Measurements from ENCODE around the gene LSAMP.

DNA sequence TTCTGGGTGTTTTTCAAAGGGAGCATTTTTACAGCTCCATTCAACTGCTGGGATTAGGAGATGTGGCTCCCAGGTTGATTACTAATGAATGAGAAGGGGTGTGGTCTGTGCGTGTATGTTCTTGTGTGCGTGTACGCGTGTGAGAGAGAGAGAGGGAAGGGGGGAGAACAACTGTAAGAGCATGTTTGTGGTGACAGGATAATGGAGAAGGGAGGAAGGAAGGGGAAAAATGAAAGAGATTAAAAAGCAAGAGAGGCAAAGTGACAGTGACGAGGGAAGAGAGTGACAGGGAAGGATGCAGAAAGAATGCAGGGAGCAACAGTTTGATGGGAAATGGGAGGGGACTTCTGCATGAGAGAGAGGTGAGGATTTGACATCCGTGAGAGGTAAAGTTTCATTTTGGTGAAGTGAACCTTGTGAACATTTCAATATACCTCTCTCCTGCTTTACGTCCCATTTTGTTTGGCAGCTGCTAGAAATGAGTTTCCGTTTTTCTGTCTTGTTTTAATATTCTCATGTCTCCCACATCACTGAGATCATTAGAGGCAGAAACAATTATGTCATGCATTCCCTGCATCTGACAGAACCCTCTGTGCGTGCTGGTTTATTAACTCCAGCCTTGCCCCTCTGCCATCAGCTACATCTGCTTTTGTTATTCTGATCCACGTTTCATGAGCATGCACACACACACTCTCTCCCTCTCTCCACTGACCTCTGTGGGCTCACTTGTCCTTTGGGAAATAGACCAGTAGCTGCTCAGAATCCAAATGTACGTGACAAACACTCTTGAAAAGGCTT, 660.3 kb downstream of the LSAMP start:
- TF ChIP-seq TEAD4 (CRISPR knock-in tag; IDR thresholded peaks at IDR 0.05) (no peak), ZNF671 (CRISPR knock-in tag; IDR thresholded peaks at IDR 0.05) (no peak), ETV6 (CRISPR knock-in tag; IDR thresholded peaks at IDR 0.05) (no peak), NR3C1 (CRISPR knock-in tag; conservative IDR thresholded peaks at IDR 0.05; ENCODE audit: low read depth) (no peak), FOXJ3 (CRISPR knock-in tag; IDR thresholded peaks at IDR 0.05; ENCODE audit: borderline replicate concordance) (no peak)
- TF ChIP-seq, protein P1, sequence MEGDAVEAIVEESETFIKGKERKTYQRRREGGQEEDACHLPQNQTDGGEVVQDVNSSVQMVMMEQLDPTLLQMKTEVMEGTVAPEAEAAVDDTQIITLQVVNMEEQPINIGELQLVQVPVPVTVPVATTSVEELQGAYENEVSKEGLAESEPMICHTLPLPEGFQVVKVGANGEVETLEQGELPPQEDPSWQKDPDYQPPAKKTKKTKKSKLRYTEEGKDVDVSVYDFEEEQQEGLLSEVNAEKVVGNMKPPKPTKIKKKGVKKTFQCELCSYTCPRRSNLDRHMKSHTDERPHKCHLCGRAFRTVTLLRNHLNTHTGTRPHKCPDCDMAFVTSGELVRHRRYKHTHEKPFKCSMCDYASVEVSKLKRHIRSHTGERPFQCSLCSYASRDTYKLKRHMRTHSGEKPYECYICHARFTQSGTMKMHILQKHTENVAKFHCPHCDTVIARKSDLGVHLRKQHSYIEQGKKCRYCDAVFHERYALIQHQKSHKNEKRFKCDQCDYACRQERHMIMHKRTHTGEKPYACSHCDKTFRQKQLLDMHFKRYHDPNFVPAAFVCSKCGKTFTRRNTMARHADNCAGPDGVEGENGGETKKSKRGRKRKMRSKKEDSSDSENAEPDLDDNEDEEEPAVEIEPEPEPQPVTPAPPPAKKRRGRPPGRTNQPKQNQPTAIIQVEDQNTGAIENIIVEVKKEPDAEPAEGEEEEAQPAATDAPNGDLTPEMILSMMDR (IDR thresholded peaks at IDR 0.05) = peak; percentile 18; the same call in 1 of the 2 replicates
- TF ChIP-seq, protein P2, sequence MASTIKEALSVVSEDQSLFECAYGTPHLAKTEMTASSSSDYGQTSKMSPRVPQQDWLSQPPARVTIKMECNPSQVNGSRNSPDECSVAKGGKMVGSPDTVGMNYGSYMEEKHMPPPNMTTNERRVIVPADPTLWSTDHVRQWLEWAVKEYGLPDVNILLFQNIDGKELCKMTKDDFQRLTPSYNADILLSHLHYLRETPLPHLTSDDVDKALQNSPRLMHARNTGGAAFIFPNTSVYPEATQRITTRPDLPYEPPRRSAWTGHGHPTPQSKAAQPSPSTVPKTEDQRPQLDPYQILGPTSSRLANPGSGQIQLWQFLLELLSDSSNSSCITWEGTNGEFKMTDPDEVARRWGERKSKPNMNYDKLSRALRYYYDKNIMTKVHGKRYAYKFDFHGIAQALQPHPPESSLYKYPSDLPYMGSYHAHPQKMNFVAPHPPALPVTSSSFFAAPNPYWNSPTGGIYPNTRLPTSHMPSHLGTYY (CRISPR knock-in tag; IDR thresholded peaks at IDR 0.05) = no peak
- TF ChIP-seq, protein P3, sequence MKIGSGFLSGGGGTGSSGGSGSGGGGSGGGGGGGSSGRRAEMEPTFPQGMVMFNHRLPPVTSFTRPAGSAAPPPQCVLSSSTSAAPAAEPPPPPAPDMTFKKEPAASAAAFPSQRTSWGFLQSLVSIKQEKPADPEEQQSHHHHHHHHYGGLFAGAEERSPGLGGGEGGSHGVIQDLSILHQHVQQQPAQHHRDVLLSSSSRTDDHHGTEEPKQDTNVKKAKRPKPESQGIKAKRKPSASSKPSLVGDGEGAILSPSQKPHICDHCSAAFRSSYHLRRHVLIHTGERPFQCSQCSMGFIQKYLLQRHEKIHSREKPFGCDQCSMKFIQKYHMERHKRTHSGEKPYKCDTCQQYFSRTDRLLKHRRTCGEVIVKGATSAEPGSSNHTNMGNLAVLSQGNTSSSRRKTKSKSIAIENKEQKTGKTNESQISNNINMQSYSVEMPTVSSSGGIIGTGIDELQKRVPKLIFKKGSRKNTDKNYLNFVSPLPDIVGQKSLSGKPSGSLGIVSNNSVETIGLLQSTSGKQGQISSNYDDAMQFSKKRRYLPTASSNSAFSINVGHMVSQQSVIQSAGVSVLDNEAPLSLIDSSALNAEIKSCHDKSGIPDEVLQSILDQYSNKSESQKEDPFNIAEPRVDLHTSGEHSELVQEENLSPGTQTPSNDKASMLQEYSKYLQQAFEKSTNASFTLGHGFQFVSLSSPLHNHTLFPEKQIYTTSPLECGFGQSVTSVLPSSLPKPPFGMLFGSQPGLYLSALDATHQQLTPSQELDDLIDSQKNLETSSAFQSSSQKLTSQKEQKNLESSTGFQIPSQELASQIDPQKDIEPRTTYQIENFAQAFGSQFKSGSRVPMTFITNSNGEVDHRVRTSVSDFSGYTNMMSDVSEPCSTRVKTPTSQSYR (CRISPR knock-in tag; IDR thresholded peaks at IDR 0.05) = no peak
